Subcutaneous abdominal adipose tissue (tissue), 5 donors: ENCODE measurements around the gene ERN1.

Experiments
- H3K27ac ChIP-seq: one replicate; pipeline ENCODE4 v1.7.0; 2013; ENCODE audit warnings: low read depth, mild to moderate bottlenecking, inconsistent platforms, low read length, moderate library complexity
- H3K27me3 ChIP-seq, 5 donors: one replicate each; pipeline ENCODE4 v1.7.0; 2013; ENCODE audit warnings: low read length in 5 of 5, inconsistent platforms in 1 of 5; ENCODE audit not compliant: control insufficient read depth in 5 of 5, insufficient read depth in 4 of 5
- H3K36me3 ChIP-seq, 5 donors: one replicate each; pipeline ENCODE4 v1.7.0; 2013; ENCODE audit warnings: low read length in 5 of 5; ENCODE audit not compliant: control insufficient read depth in 5 of 5, insufficient read depth in 5 of 5
- H3K4me1 ChIP-seq, 5 donors: one replicate each; pipeline ENCODE4 v1.7.0; 2013; ENCODE audit warnings: low read length in 5 of 5, mild to moderate bottlenecking in 3 of 5, moderate library complexity in 1 of 5; ENCODE audit not compliant: control insufficient read depth in 5 of 5, insufficient read depth in 5 of 5
- H3K4me3 ChIP-seq, 5 donors: one replicate each; pipeline ENCODE4 v1.7.0; 2013; ENCODE audit warnings: low read length in 5 of 5, low read depth in 1 of 5
- H3K9ac ChIP-seq, 5 donors: one replicate each; pipeline ENCODE4 v1.7.0; 2013; ENCODE audit warnings: low read length in 5 of 5, mild to moderate bottlenecking in 4 of 5, moderate library complexity in 3 of 5
- H3K9me3 ChIP-seq, 5 donors: one replicate each; pipeline ENCODE4 v1.7.0; 2013; ENCODE audit warnings: low read length in 5 of 5; ENCODE audit not compliant: control insufficient read depth in 5 of 5
- donor health status: healthy.
- donor health status: healthy.
- donor health status: healthy.
- donor health status: healthy.
- donor health status: healthy.

The ERN1 gene

DNA sequence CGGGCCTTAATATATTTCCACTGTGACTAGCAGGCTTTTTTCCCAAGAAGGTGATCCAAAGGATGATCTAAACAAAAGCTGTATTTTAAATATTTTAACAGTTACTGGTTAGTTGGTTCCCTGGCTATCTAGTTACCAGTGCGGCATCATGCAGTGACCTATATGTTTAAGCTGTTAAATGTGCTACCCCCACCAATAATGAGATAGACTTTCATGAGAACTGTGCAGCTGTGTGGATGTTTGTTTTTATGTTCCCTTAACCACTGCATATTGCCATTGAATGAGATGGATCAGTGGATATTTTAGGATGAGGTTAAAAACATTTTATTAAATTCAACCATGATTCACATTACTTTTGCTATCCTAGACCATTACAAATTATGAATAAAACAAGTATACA lies 16.9 kb downstream of the ERN1 start:
- no peak overlapping the region for H3K9ac ChIP-seq
- no peaks in the 10 kb centered on the region for H3K27me3 ChIP-seq
- no peaks in the 10 kb centered on the region for H3K9me3 ChIP-seq
- H3K4me3 ChIP-seq = no peak overlapping the region
- peaks cover under 1 to 18% (median 15%) of the 10 kb centered on the region in 5 donors for H3K4me1 ChIP-seq
- no peaks in the 10 kb centered on the region for H3K36me3 ChIP-seq
- no peak overlapping the region for H3K27ac ChIP-seq

GRCh38 chr17:64111831-64112230 lies 18.1 kb downstream of the ERN1 start:
- Histone ChIP-seq H3K27ac (no peak overlapping the region), H3K4me1 (peaks cover 0 to 16% (median 13%) of the 10 kb centered on the region in 5 donors)

GRCh38 chr17:64110379-64111152 lies 19.4 kb downstream of the ERN1 start:
- Histone ChIP-seq H3K9ac (no peak overlapping the region), H3K36me3 (no peaks in the 10 kb centered on the region), H3K27me3 (no peaks in the 10 kb centered on the region), H3K4me3 (no peak overlapping the region), H3K27ac (no peak overlapping the region), H3K9me3 (no peaks in the 10 kb centered on the region), H3K4me1 (peaks cover 0 to 18% (median 11%) of the 10 kb centered on the region in 5 donors)

More at GRCh38 chr17:64111831-64112230, 18.1 kb downstream of the ERN1 start:
- Histone ChIP-seq H3K27me3 (no peaks in the 10 kb centered on the region), H3K4me3 (no peak overlapping the region), H3K9me3 (no peaks in the 10 kb centered on the region), H3K36me3 (no peaks in the 10 kb centered on the region), H3K9ac (no peak overlapping the region)

GRCh38 chr17:64109400-64109799 lies 20.5 kb downstream of the ERN1 start:
- H3K9me3 ChIP-seq = no peaks in the 10 kb centered on the region
- H3K9ac ChIP-seq = no peak overlapping the region
- no peak overlapping the region for H3K4me3 ChIP-seq
- H3K27me3 ChIP-seq = no peaks in the 10 kb centered on the region
- peaks cover 0 to 9% (median 3%) of the 10 kb centered on the region in 5 donors for H3K4me1 ChIP-seq
- no peak overlapping the region for H3K27ac ChIP-seq
- no peaks in the 10 kb centered on the region for H3K36me3 ChIP-seq

GRCh38 chr17:64107500-64108236 lies 22.3 kb downstream of the ERN1 start:
- Histone ChIP-seq H3K4me3 (no peak overlapping the region), H3K36me3 (no peaks in the 10 kb centered on the region), H3K9me3 (no peaks in the 10 kb centered on the region), H3K4me1 (peaks cover 0 to 9% (median 3%) of the 10 kb centered on the region in 5 donors), H3K27ac (no peak overlapping the region), H3K27me3 (no peaks in the 10 kb centered on the region), H3K9ac (no peak overlapping the region)

DNA sequence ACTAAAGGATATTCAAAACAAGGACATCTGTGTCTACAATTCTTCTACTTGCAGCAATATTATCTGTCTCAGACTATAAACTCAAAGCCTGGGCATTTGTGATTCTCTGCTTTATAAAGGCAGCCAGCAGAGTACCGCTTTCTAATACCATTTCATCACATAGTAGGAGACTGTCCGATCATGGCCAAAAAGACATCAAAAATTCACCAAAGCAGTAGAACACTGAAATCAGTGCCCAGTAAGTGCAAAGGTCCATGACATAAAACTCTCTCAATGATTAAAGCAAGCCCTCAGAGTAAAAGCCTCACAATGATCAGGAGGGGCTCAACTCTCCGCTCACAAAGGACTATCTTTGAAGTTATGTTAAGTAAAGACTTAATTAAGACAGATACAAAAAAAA lies 23.0 kb downstream of the ERN1 start:
- Histone ChIP-seq H3K27ac (no peak overlapping the region), H3K4me1 (peaks cover 0 to 9% (median 3%) of the 10 kb centered on the region in 5 donors)

GRCh38 chr17:64103391-64104364 lies 26.3 kb downstream of the ERN1 start:
- Histone ChIP-seq H3K9me3 (no peaks in the 10 kb centered on the region), H3K27me3 (no peaks in the 10 kb centered on the region), H3K4me1 (peaks cover 0 to 9% (median 3%) of the 10 kb centered on the region in 5 donors), H3K9ac (no peak overlapping the region), H3K36me3 (no peaks in the 10 kb centered on the region), H3K4me3 (no peak overlapping the region), H3K27ac (no peak overlapping the region)

More for the DNA sequence above, 23.0 kb downstream of the ERN1 start:
- H3K9me3 ChIP-seq = no peaks in the 10 kb centered on the region
- H3K4me3 ChIP-seq = no peak overlapping the region
- H3K36me3 ChIP-seq = no peaks in the 10 kb centered on the region
- H3K27me3 ChIP-seq = no peaks in the 10 kb centered on the region
- H3K9ac ChIP-seq = no peak overlapping the region

DNA sequence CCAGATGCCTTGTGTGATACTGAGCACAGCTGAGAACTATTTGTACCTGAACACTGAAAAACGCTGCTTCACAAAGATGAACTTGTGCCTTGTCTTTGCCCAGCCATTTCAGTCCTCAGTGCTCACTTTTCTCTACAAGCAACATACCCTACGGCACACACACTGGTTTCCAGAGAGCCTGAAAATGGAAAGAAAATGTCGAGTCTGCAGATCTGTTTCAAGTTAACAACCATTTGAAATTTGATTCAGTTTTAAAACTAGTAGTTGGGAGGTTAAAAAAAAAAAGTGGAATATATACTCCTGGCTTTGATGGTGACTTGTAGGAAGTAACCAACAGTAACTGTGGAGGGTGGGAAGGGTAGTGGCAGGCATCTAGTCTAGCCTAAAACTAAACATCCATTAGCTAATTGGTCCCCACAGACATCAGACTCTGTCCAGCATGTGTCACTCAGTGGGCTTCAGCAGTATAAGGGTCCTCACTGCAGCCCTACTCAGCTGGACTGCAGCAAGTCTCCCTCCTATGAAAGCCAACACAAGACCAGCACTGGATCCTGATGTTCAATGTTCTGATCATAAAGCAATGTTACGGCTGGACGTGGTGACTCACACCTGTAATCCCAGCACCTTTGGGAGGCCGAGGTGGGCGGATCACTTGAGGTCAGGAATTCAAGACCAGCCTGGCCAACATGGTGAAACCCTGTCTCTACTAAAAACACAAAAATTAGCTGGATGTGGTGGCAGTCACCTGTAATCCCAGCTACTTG lies 27.1 kb downstream of the ERN1 start:
- no peaks in the 10 kb centered on the region for H3K36me3 ChIP-seq
- H3K4me3 ChIP-seq = no peak overlapping the region
- H3K27ac ChIP-seq = no peak overlapping the region
- no peaks in the 10 kb centered on the region for H3K27me3 ChIP-seq
- H3K9ac ChIP-seq = no peak overlapping the region
- H3K9me3 ChIP-seq = no peaks in the 10 kb centered on the region
- peaks cover 0 to 9% (median 3%) of the 10 kb centered on the region in 5 donors for H3K4me1 ChIP-seq

GRCh38 chr17:64099543-64099942 lies 30.4 kb downstream of the ERN1 start:
- H3K4me3 ChIP-seq = no peak overlapping the region
- no peak overlapping the region for H3K27ac ChIP-seq
- H3K4me1 ChIP-seq = no peaks in the 10 kb centered on the region
- no peaks in the 10 kb centered on the region for H3K9me3 ChIP-seq
- no peaks in the 10 kb centered on the region for H3K27me3 ChIP-seq
- H3K36me3 ChIP-seq = peaks cover 0 to 13% (median 7%) of the 10 kb centered on the region in 5 donors
- H3K9ac ChIP-seq = no peak overlapping the region
